Stimulated activated CD8-positive, alpha-beta memory T cell treated with anti-CD3 and anti-CD28 coated beads, Interleukin-2, amount 100 ng/mL, for 1 hour (primary cell): ENCODE measurements around the gene ESR1.
"Not testable (repeated sequence)": the region's sequence is repeated elsewhere in the genome, so short reads cannot be mapped to it uniquely, and the experiment has no call there.

Source experiments
- DNase-seq, 2 donors: peaks; one replicate each; pipeline ENCODE4 v3.0.0-alpha.2; 2020; ENCODE audit warnings: low read depth in 2 of 2

Gene ESR1

DNA sequence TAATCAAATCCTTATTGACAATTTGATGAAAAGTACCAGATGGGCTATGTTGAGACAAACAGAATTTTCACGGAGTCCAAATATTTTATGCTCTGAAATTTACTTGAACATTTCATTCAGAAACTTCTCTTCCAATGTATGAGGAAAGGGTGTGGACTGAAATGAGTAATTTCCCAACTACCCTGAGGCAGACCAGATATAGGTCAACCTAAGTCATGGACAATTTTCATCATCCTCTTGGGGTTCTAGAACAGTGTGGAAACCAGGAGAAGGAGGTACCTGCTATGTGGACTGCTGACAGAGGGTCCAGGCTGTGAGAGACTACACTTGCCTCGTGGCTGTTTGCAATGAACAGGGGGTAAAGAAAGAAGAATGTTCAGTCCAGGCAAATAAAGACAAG lies 323.0 kb downstream of the ESR1 start:
- no peak for DNase-seq

DNA sequence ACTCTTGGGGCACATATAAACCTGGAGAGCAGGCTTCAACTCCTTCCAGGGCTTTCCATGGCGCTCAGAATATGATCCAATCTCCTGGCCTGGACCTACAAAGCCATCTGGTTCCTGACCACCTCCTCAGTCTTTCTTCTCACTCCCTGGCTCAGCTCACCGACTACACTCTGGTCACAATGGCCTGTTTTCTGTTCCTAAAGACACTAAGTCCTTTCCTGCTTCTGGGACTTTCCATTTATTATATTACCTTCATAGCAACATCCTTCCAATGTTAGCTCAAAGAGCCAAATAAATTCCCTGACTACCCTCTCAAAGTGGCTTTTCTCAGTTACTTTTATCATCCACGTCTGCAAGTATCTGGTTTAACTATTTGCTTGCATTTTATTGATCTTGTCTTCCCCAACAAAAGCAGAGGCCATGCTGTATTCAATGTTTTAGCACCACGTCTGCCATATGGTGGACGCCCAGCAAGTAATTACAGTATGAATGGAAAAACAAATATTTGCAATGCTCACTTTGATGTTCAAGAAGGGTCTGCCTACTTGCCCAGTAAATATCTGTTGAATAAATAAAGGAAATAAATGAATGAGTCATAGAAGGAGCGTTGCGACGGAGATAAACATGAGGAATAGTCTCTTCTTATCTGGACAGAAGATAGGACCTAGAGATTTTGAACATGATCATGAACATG lies 328.4 kb downstream of the ESR1 start:
- DNase-seq = no peak

DNA sequence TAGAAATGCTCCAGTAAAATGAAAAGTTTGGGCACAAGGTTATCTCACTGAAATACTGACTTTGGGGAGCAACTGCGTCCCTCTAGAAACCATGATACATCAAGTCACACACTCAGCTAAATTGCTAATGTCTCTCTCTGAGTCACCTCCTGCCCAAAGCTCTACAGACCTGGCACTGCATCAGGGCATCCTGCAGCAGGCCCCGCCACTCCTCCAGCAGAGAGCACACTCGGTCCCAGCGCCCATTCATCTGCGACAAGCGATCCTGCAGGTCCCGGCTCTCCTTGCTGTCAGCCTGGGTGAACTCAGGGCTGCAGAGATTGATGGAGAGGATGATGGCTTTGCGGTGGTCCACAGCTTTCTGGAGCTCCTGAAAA lies 329.0 kb downstream of the ESR1 start:
- no peak for DNase-seq

DNA sequence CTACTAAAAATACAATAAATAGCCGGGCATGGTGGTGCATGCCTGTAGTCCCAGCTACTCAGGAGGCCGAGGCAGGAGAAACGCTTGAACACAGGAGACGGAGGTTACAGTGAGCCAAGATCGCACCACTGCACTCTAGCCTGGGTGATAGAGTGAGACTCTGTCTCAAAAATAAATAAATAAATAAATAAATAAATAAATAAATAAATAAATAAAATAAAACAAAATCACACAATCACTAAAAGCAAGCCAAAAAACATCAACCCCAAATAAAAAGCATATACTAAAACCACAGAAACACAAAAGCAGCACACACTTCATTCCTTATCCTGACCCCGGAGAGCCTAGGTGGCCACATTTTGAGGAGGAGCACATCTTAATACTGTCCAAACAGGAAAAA lies 330.9 kb downstream of the ESR1 start:
- DNase-seq = not testable (repeated sequence)

DNA sequence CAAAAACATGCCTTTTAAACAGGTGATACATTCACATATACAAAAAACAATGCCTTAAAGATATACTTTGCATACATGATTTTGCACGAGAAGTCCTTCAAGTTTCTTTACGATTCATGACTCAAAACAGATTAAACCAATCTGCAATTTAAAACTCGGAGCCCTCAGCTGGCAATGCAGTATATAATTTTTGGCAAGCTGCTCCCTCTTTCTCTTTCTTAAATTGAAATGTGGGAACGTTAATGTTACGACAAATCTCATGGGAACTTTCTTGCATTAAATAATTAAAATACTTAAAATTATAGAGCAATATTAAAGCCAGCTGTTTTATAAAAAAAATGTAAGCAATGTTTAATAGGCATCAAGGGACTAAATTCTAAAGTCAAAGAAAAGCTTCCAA lies 334.6 kb downstream of the ESR1 start:
- no peak for DNase-seq

DNA sequence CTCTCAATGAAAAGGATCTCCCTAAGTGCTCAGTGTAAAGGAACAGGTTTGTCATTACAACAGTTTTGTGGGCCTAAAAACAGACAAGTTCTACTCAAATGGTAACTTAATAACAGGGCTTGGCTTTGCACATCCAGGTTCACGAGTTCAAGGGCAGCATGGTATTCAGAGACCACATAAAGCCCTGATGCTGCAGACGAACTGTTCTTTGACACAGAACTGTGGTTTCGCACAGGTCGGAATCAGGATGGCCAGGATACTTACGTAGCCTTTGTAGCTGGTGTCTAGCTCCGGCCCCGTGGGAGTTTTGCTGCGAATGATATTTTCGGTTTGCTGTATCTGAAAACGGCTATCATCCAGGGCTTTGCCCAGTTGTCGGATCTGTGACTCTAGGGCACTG lies 335.9 kb downstream of the ESR1 start:
- DNase-seq = no peak

DNA sequence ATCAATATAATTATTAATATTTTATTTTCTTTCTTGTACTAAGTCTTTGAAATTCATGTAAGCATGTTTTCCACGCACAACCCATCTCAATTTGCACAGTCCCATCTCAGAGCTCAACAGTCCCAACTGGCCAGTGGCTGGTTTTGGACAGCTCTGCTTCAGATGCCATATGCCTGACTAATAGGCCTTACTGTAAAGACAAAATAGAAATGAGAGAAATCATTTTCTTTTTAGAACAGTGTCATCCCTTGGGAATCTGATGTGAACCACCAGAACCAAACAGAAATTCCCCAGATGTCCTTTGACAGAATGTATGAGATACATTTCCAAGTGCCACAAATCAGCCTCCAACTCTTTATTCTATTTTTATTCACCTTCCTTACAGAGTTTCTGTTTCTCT lies 338.9 kb downstream of the ESR1 start:
- no peak for DNase-seq

DNA sequence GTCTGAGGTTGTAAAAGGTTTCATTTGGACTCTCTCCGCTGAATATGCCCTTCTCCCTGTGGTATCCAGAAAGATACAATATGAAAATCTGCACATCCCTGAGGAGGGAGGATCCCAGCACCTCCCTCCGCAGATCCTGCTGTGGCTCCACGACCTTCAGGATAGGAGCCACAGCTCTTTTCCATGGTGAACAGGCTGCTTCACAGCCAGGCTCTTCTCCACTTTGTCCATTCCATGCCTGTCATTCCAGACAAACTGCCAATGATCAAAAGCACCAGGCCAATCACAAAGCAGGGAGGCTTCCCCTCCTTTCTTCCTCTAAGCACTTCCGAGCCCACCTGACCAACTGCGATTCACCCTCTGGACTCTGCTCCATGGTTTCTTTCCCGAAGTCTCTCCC lies 339.8 kb downstream of the ESR1 start:
- DNase-seq = no peak

DNA sequence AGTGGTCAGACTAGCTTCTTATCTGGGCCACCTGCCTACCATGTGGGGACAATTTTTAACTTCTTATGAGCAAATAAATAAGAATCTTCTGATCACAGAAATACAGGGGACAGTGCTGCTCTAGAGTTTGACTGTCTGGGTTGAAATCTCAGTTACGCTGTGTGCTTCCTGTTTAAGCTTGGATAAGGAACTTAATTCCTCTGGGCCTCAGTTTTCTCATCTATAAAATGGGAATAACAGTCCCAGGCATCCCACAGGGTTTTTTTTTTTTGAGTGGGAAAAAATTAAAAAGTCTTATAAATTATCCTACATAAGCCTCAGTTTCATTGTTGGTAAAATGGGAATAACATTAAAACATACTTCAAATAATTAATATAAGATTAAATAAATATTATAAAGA lies 340.9 kb downstream of the ESR1 start:
- DNase-seq = no peak

DNA sequence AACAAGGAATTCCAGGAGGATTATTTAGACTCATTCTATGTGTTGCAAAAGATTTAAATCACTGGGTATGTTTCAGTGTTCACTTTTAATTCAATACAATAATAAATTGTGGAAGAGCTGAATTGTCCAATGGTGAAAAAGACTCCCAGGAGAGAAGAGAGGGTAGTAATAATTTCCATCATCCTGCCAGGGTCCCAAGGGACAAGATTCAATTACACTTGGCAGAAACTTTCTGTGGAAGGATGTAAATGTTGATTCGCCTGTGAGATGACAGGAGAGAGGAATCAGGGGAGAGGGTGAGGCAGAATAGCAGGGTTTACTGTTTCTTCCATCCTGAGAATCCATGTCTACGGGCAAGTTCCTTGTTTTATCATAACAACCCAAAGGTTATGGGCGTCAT lies 342.7 kb downstream of the ESR1 start:
- DNase-seq = no peak

DNA sequence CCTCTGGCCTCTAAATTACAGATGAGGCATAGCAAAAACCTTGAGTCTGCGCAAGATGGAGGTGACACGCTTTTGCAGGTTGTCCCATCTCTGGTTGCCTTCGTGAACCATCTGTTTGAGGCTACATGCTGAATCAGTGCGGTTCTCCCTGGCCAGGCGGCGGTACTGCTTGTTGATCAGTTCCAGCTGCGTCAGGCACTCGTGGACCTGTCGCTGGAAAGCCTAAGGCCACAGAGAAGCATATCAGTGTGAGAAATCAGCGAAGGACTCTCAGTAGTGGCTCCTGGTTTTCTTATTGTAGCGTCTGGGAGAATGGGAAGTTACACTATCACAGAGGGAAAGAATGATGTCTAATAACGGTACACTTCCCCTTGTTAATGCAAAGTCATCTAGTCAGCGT lies 344.4 kb downstream of the ESR1 start:
- DNase-seq = no peak

DNA sequence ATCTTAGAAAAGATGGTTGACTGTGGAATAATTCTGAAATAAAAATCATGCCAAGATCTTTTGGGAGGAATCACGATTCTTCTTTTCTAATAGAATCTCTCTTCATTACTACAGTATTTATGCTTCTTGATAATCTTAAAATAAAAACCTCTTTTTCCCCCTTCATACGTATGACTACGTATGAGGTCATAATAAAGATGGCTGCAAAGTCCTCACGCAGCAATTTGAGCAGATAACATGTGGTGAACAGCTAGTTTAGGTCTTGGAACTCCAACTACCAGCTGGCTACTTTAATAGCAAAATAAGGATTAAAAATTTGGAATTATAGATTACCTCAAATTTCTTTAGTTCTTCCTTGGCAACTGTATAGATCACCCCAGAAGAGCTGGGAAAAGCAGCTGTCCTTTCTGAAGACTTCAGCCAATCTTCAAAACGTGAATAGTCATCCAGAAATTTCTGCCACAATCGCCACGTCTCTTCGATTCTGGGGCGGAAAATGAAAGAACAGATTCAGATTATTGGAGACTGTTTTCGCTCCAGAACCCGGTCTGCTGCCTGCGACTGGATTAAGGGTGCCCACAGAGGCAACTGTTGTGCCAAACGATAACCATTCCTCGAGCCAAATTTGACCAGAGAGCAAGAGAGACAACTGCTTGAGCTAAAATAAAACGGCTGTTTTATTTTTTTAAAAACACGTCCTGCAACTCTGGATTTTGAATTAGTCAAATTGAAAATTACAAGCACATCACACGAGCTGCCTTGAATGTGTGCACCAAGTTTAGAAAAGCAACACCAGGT lies 347.3 kb downstream of the ESR1 start:
- no peak for DNase-seq

DNA sequence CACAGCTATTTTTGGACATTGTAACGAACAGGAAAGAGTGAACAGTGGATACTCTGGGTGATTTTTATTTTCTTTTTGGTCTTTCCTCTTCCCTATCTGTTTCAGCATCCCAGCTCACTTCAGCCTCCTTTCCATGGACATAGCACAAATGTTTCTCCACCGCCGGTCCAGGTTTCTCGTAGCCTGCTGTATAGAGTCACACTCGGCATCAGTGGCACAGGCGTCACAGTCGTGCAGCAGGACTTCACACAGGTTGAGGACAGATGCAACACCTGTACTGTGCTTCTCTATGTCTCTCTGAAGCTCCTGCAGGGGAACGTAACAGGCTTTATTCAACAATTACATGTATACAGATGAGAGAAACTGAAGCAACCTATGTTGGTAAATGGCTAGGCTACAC lies 348.3 kb downstream of the ESR1 start:
- DNase-seq = no peak

DNA sequence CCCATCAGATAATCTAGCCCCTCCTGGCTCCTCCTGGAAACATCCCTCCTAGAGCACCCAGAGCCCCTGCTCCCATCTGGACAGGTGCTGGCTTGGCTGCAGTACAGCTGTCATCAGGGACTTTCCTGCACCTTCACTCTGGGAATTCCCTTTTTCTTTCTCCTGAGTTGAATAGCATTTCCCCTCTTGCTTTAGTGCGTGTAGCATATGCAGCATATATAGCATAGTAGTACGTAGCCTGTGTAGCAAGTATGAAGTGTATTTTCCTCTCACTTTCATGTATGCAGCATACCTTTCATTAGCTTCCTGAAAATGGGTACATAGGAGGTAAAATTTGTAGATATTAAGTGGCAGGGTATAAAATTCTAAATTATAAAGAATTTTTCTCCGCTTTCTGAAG lies 352.9 kb downstream of the ESR1 start:
- no peak for DNase-seq

DNA sequence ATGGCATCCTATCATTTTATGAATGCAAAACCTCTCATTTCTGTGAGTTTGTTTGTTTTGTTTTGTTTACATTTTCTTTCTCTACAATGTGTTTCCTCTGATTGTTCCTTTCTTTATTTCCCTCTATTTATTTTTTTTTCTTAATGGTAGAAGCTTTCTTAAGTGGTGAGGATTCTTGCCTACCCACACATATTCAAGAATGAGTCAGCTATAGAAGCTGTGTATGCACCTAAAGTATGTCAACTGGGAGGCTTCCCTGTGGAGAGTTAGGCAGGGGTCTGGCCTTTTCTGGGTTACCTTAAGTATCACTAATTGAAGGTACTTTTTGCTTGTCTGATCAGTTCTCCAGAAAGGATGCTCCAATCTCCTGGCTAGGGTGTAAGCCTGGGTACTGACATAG lies 354.0 kb downstream of the ESR1 start:
- no peak for DNase-seq

DNA sequence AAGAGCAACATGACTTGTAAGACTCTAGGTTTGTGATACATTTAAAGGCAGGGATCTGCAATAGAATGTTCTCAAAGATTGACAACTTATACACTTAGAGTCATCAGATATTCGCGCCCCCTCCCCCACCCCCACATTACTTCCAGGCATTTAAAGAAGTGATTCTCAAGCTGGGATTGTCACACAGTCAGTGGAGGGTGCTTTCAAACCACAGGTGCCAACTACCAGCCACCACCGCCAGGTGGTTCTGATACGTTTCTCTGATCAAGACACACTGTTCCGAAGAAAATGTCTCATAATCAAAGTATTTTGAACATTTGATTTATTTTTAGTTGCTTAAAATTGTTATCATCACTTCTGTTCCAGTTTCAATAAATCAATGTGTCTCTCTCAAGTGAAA lies 357.5 kb downstream of the ESR1 start:
- no peak for DNase-seq

DNA sequence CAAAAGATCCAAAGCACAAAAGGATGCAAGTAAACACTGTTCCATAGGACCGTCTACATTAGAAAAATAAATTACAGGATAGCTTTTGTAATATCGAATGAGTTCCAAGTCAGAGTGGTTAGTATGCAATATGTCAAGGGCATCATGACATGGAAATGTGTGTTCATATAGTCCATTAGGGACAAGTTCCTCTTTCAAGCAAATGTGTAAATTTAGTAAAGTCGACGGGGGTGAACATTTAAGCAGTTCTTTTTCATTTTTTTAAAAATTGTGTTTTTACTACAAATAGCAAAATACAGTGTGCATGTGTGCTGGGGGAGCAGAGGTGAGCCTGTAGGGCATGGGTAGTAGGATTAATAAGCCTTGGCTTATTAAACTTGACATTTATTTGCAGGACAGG lies 359.0 kb downstream of the ESR1 start:
- no peak for DNase-seq

DNA sequence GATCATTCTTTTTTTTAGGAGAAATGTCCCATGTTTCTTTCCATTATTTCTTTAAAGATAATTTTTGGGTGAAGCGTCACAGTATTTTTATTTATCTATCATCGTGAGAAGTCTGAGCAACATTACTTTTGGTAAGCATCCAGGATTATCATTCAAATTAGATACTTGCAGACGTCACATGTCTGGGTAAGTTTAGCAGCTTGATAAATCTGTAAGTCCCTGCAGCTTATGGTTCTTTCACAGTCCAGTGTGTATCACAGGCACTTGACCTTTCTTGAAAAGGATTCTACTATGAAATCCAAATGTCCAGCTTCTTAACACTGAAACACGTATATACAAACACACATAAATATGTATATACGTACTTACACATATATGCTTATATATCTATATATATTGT lies 359.4 kb downstream of the ESR1 start:
- no peak for DNase-seq

DNA sequence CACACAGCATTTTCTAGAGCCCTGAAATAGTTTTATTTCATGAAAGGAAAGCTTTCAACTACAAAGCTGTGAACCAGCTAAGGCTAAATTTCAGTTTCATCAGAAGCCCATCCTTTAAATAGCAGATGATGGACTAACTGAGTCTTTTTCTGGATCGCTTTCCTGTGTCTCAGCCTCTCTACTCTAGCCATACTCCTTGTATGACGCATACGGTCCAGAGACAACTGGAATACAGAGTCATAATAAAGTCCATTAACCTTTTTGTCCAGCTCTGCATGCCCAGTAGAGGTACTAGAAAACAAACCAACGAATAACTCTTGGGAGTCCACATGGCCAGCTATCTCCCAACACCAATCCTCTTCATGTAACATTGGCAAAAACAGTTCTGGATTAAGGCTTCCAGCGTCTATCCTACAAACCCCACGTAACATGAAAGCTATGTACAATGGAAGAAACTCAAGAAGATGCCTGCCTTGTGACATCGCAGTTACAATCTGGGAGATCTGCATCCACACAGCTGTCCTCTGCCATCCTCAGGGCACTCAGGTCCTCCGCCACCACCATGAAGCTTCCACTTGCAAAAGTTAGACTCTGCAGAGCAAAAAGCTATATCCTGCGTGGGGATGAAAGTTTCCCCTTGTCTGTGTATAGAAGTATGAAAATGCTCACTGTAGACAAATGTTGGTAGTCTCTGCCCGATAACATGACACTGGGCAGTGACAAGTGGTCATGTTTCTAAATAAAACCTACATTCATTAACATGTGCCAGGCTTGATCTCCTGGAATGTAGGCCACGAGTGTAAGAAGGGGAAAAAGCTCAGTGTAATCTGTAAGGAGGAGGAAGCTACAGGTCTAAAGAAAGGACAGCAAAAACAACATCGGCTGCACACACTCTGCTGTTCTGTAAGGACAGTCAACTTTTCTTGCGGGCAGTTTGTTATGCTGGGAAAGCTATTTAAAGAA lies 360.4 kb downstream of the ESR1 start:
- no peak for DNase-seq

DNA sequence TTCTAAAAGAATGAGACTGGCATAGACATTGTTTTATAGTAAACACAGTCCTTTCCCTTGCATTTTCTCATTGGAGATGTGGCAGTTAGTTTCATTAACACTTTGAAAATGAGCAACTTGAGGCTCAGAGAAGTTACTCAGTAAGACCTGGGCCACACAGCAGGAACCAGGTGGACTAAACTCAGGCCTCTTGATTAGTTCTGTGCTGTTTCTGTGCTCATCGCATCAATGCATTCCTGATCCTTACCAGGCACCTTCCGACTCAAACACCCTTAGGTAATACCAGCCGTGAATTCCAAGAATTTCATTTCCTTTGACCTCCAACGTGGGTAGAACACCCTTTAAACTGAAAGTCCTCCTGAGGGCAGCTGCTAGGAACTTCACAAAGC lies 362.8 kb downstream of the ESR1 start:
- no peak for DNase-seq

DNA sequence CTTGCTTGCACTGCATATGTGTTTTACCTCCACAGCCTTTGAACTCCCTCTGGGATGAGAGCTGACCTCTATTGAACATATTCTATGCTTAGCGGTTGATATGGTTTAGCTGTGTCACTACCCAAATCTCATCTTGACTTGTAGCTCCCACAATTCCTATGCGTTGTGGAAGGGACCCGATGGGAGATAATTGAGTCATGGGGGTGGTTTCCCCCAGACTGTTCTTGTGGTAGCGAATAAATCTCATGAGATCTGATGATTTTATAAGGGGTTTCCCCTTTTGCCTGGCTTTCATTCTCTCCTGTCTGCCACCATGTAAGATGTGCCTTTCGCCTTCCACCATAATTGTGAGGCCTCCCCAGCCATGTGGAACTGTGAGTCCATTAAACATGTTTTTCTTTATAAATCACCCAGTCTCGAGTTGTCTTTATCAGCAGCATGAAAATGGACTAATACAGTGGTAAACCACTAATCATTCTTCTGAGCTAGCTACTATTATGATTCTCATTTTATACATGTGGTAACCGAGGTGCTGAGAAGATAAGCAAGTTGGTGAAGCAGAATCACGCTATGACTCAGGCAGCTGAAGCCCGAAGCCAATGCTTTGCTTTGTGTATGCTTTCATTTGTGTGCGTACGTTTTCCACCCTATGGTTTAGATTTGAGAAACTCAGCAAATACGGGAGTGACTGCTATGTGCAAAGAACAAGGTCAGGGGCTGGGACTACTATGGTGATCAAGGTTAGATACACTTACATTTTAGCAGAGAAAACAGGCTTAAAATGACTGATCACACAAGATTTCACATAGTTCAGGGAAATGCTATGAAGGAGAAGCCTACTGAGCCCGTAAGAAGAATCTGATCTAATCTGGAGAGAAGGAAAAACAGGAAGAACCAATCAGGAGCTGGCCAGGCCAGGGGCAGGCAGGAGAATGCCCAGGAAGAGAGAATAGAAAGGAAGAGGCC lies 363.5 kb downstream of the ESR1 start:
- peak in 1 of 2 donors; percentile 11 for DNase-seq
